Natural killer cell (primary cell): Measurements from ENCODE around the gene ADGRG7. TPM values are rescaled to one million over a fixed set of nuclear protein-coding genes. Genes with fewer than 3 reads are reported as not detected.

Source experiments
- ATAC-seq, 3 donors: fragments of 150-1000 bp in 2 of 3; fragments of 200-7000 bp in 1 of 3; cut with Tn5 transposase; 1 replicate in 1 of 3; 2 replicates in 2 of 3; pipeline ENCODE4 v1.10.0; 2021; ENCODE audit warnings: mild to moderate bottlenecking in 2 of 3, moderate library complexity in 2 of 3
- DNase-seq, 2 donors: peaks; one replicate each; pipeline versions ENCODE4 v3.0.0 to v3.0.0-alpha.2; 2013 to 2021; ENCODE audit warnings: mixed read lengths in 1 of 2
- H3K27ac ChIP-seq: one replicate; pipeline ENCODE4 v1.5.1; 2013; ENCODE audit warnings: mild to moderate bottlenecking, low read length
- H3K27me3 ChIP-seq: one replicate; pipeline ENCODE4 v1.6.1; 2013; ENCODE audit warnings: low read length; ENCODE audit not compliant: control insufficient read depth, insufficient read depth
- H3K36me3 ChIP-seq: one replicate; pipeline ENCODE4 v1.6.1; 2013; ENCODE audit warnings: low read length; ENCODE audit not compliant: control insufficient read depth, insufficient read depth
- H3K4me1 ChIP-seq: one replicate; pipeline ENCODE4 v1.6.1; 2013; ENCODE audit warnings: low read length; ENCODE audit not compliant: control insufficient read depth, insufficient read depth
- H3K4me3 ChIP-seq: one replicate; pipeline ENCODE4 v1.5.1; 2013; ENCODE audit warnings: low read length
- H3K9me3 ChIP-seq: one replicate; pipeline ENCODE4 v1.6.1; 2013; ENCODE audit warnings: low read length; ENCODE audit not compliant: control insufficient read depth, insufficient read depth
- H3K27ac Mint-ChIP-seq, 2 donors: one replicate each; pipeline ENCODE4 v1.8.0; 2022; ENCODE audit warnings: mild to moderate bottlenecking in 2 of 2, mixed read lengths in 2 of 2, moderate library complexity in 1 of 2
- H3K27me3 Mint-ChIP-seq, 2 donors: one replicate each; pipeline ENCODE4 v1.8.0; 2022; ENCODE audit warnings: low read depth in 2 of 2, mixed read lengths in 2 of 2
- H3K36me3 Mint-ChIP-seq: one replicate; pipeline ENCODE4 v1.8.0; 2022; ENCODE audit warnings: mixed read lengths
- H3K4me1 Mint-ChIP-seq, 2 donors: one replicate each; pipeline ENCODE4 v1.8.0; 2022; ENCODE audit warnings: mixed read lengths in 2 of 2
- H3K4me3 Mint-ChIP-seq: one replicate; pipeline ENCODE4 v1.8.0; 2022; ENCODE audit warnings: mild to moderate bottlenecking, moderate library complexity, mixed read lengths
- H3K9me3 Mint-ChIP-seq, 2 donors: one replicate each; pipeline ENCODE4 v1.8.0; 2022; ENCODE audit warnings: mixed read lengths in 2 of 2
- WGBS: methylation state at CpG from one replicate; pipeline ENCODE4 v1.1.7; 2013; ENCODE audit warnings: missing lambda C conversion rate; ENCODE audit not compliant: insufficient coverage; 5-methylcytosine and 5-hydroxymethylcytosine counted together
- intact Hi-C: fragments of 100-400 bp; cut with micrococcal nuclease; formaldehyde crosslinking; loops from one replicate; pipeline ENCODE4 v1.14.2; 2022
- total RNA-seq, 4 donors: library from RNA; stranded (reverse); fragments of 120-200 nt in 1 of 4; gene quantifications; one replicate each; pipeline versions ENCODE4 v1.2.3 to v1.2.4, GENCODE V29; 2013 to 2022
- TF ChIP-seq, protein P1 (sequence below): fragments of 200-600 bp; IDR thresholded peaks from one replicate; pipeline ENCODE4 v1.8.0; 2022; ENCODE audit warnings: antibody characterized with exemption

The ADGRG7 gene
- total RNA-seq, 3 donors from 2014 or later (not counting 1 experiment from before 2014, with no cell fraction given): not detected

DNA sequence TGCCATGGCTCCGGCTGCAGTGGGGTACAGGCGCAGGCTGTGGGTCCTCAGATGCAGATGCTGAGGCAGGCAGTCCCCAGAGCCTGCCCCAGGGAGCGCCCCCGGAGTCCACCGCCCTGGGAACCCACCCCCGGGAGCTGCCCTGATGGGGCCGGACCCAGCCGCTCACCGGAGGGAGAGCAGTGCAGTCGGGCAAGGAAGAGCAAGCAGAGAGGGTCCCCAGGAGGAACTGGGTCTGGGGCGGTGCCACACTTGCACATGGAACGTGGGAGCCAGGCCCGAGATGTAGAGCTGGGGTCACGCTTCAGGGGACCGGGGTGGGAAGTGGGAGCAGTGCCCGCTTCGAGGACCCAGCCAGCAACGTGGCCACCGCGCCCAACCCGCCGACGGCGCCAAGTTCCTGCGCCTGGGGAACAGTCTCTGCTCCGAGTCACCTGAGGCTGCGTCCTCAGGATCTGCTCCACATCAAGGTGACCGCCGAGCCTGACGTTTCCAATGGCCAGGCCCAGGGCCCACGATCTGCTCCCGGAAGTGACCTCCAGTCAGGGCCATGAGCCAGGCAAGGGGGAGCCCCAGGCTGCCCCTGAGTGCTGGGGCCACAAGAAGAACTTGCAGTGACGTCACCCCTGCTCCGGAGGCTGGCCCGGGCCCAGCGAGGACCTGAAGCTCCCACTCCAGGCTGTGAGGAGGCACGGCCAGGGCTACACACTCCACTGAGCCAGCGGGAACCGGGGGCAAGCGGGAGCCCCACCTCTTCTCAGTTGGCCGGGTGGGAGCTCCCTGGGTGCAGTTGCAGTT is 72.9 kb downstream of the ADGRG7 start:
- no peak overlapping the region for H3K27ac Mint-ChIP-seq
- 83% methylated on average over 41 of the region's 41 CpGs for WGBS

DNA sequence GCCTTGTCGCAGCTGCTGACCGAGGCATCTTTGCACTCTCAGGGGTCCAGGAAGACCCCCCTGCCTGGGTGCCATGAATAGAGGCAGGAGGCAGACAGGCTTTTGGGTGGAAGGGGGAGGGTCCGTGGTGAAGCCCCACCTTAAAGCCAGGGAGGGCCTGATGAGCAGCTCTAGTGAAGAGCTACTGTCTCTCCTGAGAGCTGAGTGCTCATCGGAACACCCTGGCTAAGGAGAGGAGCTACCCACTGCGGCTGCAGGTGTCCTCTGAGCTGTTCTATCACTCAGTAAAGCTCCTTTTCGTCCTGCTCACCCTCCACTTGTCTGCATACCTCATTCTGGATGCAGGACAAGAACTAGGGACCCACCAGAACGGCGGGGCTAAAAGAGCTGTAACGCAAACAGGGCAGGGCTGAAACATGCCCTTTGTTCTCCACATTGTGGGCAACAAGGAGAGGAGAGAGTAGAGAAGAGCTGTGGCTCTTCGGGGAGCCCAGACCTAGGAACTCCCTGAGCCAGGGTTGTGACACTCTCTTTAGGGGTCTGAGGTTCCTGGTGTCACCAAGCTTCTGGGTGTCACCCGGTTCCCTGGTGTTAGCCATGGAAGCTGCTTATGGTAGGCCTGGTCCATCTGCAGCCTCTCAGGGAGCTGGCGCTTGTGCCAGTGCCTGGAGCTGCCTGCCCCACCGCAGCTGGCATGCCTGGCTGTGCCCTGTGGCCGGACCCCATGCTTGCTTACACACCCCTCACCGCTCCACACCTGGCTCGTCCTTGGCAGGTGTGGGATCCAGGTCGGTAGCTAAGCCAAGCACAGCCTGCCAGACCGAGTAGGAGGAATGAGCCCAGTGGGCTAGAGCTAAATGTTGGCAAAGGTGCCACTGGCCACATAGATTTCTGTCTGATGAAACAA is 73.7 kb downstream of the ADGRG7 start:
- DNase-seq (no peak), ATAC-seq (no peak)
- Histone ChIP-seq H3K27me3 (no peaks in the 10 kb centered on the region), H3K36me3 (no peaks in the 10 kb centered on the region), H3K4me1 (no peaks in the 10 kb centered on the region), H3K9me3 (no peaks in the 10 kb centered on the region), H3K27ac (no peak overlapping the region), H3K4me3 (no peak overlapping the region)
- Mint-ChIP-seq H3K27me3 (peaks cover 2 to 17% of the 10 kb centered on the region in 2 donors), H3K9me3 (no peaks in the 10 kb centered on the region), H3K27ac (no peak overlapping the region), H3K36me3 (no peaks in the 10 kb centered on the region), H3K4me1 (no peaks in the 10 kb centered on the region), H3K4me3 (no peak overlapping the region)
- TF ChIP-seq, protein P1, sequence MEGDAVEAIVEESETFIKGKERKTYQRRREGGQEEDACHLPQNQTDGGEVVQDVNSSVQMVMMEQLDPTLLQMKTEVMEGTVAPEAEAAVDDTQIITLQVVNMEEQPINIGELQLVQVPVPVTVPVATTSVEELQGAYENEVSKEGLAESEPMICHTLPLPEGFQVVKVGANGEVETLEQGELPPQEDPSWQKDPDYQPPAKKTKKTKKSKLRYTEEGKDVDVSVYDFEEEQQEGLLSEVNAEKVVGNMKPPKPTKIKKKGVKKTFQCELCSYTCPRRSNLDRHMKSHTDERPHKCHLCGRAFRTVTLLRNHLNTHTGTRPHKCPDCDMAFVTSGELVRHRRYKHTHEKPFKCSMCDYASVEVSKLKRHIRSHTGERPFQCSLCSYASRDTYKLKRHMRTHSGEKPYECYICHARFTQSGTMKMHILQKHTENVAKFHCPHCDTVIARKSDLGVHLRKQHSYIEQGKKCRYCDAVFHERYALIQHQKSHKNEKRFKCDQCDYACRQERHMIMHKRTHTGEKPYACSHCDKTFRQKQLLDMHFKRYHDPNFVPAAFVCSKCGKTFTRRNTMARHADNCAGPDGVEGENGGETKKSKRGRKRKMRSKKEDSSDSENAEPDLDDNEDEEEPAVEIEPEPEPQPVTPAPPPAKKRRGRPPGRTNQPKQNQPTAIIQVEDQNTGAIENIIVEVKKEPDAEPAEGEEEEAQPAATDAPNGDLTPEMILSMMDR: no peak
- intact Hi-C loops: no loop called here
- 88% methylated on average over 18 of the region's 18 CpGs for WGBS

More for the DNA sequence above, 72.9 kb downstream of the ADGRG7 start:
- Histone ChIP-seq H3K4me1 (no peaks in the 10 kb centered on the region), H3K27me3 (no peaks in the 10 kb centered on the region), H3K27ac (no peak overlapping the region), H3K4me3 (no peak overlapping the region), H3K9me3 (no peaks in the 10 kb centered on the region), H3K36me3 (no peaks in the 10 kb centered on the region)
- H3K27me3 Mint-ChIP-seq: peaks cover 4 to 24% of the 10 kb centered on the region in 2 donors
- H3K4me1 Mint-ChIP-seq: no peaks in the 10 kb centered on the region
- peak in 1 of 3 donors; percentile 30 for ATAC-seq
- DNase-seq: no peak
- H3K9me3 Mint-ChIP-seq: no peaks in the 10 kb centered on the region
- TF ChIP-seq, protein P1: no peak
- no peaks in the 10 kb centered on the region for H3K36me3 Mint-ChIP-seq
- no peak overlapping the region for H3K4me3 Mint-ChIP-seq
- intact Hi-C loops: no loop called here

DNA sequence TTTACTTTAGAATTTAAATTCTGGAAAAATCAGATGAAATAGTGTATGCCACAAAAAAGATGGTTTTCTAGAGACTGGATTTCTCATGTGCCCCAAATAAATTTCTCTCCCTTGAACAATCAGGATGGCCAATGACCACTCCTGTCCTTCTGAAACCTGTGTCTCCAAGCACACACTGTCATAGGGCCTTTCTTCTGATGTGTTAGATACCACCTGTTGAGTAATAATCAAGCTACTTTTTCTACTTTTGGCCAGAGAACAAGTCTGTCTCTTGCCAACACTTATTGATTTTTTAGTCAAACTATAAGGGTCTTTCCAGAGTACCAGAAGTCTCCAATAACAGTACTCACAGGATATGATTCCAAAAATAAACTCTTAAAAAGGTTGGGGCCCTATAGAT is 83.8 kb downstream of the ADGRG7 start:
- intact Hi-C loops: no loop called here
- H3K4me1 ChIP-seq: no peaks in the 10 kb centered on the region
- H3K27ac ChIP-seq: no peak overlapping the region
- ATAC-seq (no peak), DNase-seq (no peak)
- Mint-ChIP-seq H3K4me1 (no peaks in the 10 kb centered on the region), H3K4me3 (no peak overlapping the region), H3K27ac (no peak overlapping the region), H3K9me3 (no peaks in the 10 kb centered on the region), H3K27me3 (peaks cover 47 to 64% of the 10 kb centered on the region in 2 donors), H3K36me3 (no peaks in the 10 kb centered on the region)
- no peaks in the 10 kb centered on the region for H3K9me3 ChIP-seq
- no peak overlapping the region for H3K4me3 ChIP-seq
- TF ChIP-seq, protein P1: no peak
- no peaks in the 10 kb centered on the region for H3K36me3 ChIP-seq
- H3K27me3 ChIP-seq: peaks cover 3% of the 10 kb centered on the region
